Cardiac fibroblast (primary cell): Measurements from ENCODE around the gene KDM8.

Experiments
- DNase-seq, 2 donors: peaks; one replicate each; pipeline versions ENCODE4 v3.0.0 to v3.0.0-alpha.2; 2010; ENCODE audit warnings: low read depth in 2 of 2
- H3K4me3 ChIP-seq, 2 donors: replicated peaks in 1 of 2; 1 replicate in 1 of 2; 2 replicates in 1 of 2; pipeline ENCODE4 v1.5.1; 2011; ENCODE audit warnings: low read depth in 2 of 2, low read length in 2 of 2, mild to moderate bottlenecking in 2 of 2, moderate library complexity in 1 of 2
- TF ChIP-seq, protein P1 (sequence below): IDR thresholded peaks from one replicate; pipeline ENCODE4 v1.5.1; 2011; ENCODE audit warnings: low read depth, mild to moderate bottlenecking, low read length, inconsistent platforms

Gene KDM8

DNA sequence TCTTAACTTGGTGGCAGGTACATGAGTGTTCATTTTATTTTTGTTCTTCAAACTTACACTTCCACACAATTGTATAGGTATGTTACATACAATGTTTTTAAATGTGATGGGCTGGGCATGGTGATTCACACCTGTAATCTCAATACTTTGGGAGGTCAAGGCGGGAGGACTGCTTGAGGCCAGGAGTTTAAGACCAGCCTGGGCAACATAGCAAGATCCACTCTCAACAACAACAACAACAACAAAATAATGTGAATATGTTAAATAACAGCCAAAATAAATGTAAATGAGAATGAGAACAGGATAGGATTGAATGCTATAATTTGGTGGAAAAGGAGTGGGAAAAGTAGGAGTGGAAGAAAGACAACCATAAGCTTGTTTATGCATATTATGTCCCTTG is 62.7 kb downstream of the KDM8 start:
- no peak for DNase-seq
- H3K4me3 ChIP-seq = no peak overlapping the region
- TF ChIP-seq, protein P1, sequence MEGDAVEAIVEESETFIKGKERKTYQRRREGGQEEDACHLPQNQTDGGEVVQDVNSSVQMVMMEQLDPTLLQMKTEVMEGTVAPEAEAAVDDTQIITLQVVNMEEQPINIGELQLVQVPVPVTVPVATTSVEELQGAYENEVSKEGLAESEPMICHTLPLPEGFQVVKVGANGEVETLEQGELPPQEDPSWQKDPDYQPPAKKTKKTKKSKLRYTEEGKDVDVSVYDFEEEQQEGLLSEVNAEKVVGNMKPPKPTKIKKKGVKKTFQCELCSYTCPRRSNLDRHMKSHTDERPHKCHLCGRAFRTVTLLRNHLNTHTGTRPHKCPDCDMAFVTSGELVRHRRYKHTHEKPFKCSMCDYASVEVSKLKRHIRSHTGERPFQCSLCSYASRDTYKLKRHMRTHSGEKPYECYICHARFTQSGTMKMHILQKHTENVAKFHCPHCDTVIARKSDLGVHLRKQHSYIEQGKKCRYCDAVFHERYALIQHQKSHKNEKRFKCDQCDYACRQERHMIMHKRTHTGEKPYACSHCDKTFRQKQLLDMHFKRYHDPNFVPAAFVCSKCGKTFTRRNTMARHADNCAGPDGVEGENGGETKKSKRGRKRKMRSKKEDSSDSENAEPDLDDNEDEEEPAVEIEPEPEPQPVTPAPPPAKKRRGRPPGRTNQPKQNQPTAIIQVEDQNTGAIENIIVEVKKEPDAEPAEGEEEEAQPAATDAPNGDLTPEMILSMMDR = no peak

DNA sequence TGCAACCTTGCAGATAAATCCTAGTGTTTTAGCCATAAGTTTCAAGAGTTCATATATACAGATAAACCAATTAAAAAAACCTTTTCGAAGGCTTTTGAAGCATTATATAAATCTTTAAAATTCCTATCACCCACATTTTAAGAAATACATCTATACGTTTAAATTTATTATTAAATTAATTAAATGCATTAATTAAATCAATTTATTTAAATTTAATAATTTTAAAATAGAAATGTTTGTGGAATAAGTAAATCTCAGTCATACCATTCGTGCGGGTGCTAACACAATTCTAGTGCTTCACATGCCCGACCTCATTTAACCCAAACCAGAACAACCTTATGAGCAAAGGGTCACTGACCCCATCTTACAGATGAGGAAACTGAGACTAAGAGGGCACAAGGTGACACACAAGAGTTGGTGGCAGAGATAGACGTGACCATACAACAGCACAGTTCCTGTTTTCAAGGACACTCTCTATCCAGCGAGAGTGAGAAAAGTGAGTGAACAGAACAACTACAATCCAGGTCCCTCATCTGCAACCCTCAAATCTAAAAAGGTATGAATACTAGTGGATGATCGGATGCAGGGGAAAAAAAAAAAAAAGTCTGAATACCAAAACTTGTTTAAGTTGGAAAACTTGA is 63.8 kb downstream of the KDM8 start:
- TF ChIP-seq, protein P1 = no peak
- no peak overlapping the region for H3K4me3 ChIP-seq

DNA sequence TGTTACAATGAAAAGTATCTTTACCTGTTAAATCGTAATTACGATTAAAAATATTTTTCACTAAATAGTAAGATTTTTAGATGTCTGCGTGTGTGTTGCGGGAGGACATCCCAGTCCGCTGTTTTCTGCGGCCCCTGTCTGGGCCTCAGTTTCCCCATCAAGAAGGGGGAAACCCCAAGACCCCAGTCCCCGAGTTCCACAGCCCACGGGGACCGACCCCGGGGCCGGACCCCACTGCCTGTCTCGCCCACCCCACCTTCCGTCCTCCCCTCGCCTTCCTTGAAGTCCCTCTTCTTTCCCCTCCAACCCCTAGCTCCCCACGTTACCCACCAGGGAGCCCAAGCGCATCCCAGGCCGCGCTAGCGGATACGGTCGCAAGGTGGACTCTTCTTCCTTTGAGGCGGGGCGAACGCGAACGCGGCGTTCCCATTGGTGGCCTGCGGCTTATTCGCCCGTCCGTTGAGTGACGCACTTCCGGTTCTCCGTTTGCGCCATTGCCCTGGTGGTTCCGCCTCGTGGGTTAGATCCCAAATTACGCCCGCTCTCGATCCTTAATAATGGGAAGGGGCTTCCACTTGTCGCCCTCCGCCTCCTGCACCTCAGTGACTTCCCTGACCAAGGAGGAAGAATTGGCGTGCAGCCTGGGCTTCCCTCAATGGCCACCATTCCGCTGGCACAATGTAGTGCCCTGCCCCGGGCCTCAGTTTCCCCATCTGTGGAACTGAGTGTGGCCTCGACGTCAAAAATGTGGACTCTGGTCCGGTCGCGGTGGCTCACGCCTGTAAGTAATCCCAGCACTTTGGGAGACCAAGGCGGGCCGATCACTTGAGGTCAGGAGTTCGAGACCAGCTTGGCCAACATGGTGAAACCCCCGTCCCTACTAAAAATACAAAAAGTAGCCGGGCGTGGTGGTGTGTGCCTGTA is 65.3 kb downstream of the KDM8 start, which contains the start of gene NSMCE1:
NSMCE1 (minus strand) TSS at position 397 of the 924 bp plus-strand sequence. CDS start 11,202 bp downstream, outside the sequence.
- TF ChIP-seq, protein P1 = peak; percentile 33
- peak within 1 kb of the TSS; percentile 71 to 89 for H3K4me3 ChIP-seq
- peak; percentile 97 for DNase-seq

More for the DNA sequence above, 63.8 kb downstream of the KDM8 start:
- no peak for DNase-seq

DNA sequence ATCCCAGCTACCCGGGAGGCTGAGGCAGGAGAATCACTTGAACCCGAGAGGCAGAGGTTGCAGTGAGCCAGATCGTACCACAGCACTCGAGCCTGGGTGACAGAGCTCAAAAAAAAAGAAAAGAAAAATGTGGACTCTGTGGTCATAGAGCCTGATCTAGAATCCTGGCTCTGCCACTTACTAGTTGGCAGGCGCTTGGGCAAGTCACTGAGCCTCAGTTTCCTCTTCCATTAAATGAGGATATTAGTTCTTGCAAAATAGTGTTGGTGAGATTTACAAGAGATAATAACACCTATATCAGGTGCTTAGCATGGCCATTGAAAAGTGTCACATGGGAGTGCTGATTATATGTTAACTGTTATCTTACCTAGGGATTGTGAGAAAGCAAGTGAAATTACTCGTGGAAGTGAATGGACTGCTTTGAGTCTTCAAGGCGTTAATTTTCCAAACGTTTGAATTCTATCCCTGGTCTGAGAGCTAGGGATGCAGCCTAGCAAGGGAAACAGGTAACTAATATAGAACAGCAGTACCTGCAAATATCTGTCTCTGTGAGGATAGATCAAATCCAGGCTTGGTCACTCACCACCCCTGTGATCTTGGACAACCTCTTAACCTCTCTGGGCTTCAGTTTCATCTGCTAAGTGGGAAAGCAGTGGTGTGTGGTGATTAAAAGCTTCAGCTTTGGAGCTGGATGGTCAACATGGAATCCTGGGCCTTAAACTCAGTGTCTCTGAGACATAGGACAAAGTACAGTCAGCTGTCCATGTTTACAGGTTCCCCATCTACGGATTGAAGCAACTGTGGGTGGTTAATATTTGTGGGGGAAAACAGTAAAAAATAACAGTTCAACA is 66.2 kb downstream of the KDM8 start:
- TF ChIP-seq, protein P1 = no peak
- DNase-seq = no peak
- H3K4me3 ChIP-seq = peak overlapping the region; percentile 71 to 89

DNA sequence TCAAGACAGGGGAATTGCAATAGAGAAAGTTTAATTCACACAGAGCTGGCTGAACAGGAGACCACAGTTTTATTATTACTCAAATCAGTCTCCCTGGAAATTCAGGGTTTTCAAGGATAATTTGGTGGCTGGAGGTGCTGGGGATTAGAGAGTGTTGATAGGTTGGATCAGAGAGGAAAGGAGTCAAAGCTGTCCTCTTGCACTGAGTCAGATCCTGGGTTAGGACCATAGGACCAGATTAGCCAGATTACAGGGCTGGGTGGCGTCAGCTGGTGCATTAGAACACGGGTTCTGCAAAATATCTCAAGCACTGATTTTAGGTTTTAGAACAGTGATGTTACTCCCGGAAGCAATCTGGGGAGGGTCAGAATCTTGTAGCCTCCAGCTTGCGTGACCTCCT is 67.0 kb downstream of the KDM8 start:
- TF ChIP-seq, protein P1 = no peak
- no peak for DNase-seq
- H3K4me3 ChIP-seq = no peak overlapping the region
